NCI-H187 treated with DMSO at 0.1 percent for 48 hours (cell line): Measurements from ENCODE around the gene WDR91.
"Not testable (repeated sequence)": the region's sequence is repeated elsewhere in the genome, so short reads cannot be mapped to it uniquely, and the experiment has no call there.

Experiments used
- DNase-seq: peaks from one replicate; lab custom pipeline; 2025; lab: John Stamatoyannopoulos, UW

The WDR91 gene

GRCh38 chr7:135233570-135233969, 22.2 kb upstream of the WDR91 start, which contains the start of gene STRA8:
Gene STRA8, plus strand, starts transcription at chr7:135233838. Its CDS starts 6,687 bp downstream, at chr7:135240525.
- DNase-seq, result no peak

- DNase-seq, result no peak
Measured at GRCh38 chr7:135232720-135233119, 21.4 kb upstream of the WDR91 start.

GRCh38 chr7:135232087-135232486, 20.8 kb upstream of the WDR91 start:
- no peak for DNase-seq

GRCh38 chr7:135231686-135232085, 20.4 kb upstream of the WDR91 start:
- no peak for DNase-seq

GRCh38 chr7:135224027-135224426, 12.7 kb upstream of the WDR91 start:
- no peak for DNase-seq

- no peak for DNase-seq
Measured at GRCh38 chr7:135217645-135218509, 6.6 kb upstream of the WDR91 start.

- DNase-seq, result no peak
Measured at GRCh38 chr7:135215698-135216097, 4.4 kb upstream of the WDR91 start.

GRCh38 chr7:135215180-135215579, 3.9 kb upstream of the WDR91 start:
- DNase-seq, result no peak

GRCh38 chr7:135213831-135214230, 2.5 kb upstream of the WDR91 start:
- DNase-seq, result no peak

- not testable (repeated sequence) for DNase-seq
Measured at GRCh38 chr7:135211946-135212685, 790 bp upstream of the WDR91 start.

- no peak for DNase-seq
Measured at GRCh38 chr7:135210888-135211178, 493 bp downstream of the WDR91 start.

GRCh38 chr7:135209225-135209834, 2.0 kb downstream of the WDR91 start:
- no peak for DNase-seq

- DNase-seq, result no peak
Measured at GRCh38 chr7:135208102-135208793, 3.1 kb downstream of the WDR91 start.

- no peak for DNase-seq
Measured at GRCh38 chr7:135207406-135208101, 3.8 kb downstream of the WDR91 start.

- DNase-seq, result no peak
Measured at GRCh38 chr7:135206941-135207391, 4.4 kb downstream of the WDR91 start.

- DNase-seq, result no peak
Measured at GRCh38 chr7:135205850-135206249, 5.5 kb downstream of the WDR91 start.

- DNase-seq, result no peak
Measured at GRCh38 chr7:135204876-135205275, 6.5 kb downstream of the WDR91 start.

GRCh38 chr7:135204341-135204749, 7.0 kb downstream of the WDR91 start:
- DNase-seq, result no peak

- no peak for DNase-seq
Measured at GRCh38 chr7:135201350-135201749, 10.0 kb downstream of the WDR91 start.

- no peak for DNase-seq
Measured at GRCh38 chr7:135200821-135201331, 10.4 kb downstream of the WDR91 start.

- DNase-seq, result no peak
Measured at GRCh38 chr7:135199439-135199838, 11.9 kb downstream of the WDR91 start.
